ENCODE results near the gene ZDHHC23. TPM values are rescaled to one million over a fixed set of nuclear protein-coding genes. Genes with fewer than 3 reads are reported as not detected.
A peak's percentile ranks its signal among the peaks of the same experiment; 100 is the strongest.

Gene ZDHHC23
- total RNA-seq, 2 donors from 2014 or later: 1.1 to 2.0 TPM

GRCh38 chr3:113912552-113913236 is 35.1 kb upstream of the ZDHHC23 start:
- Histone ChIP-seq H3K9me3 (no peaks in the 10 kb centered on the region), H3K27ac (no peak overlapping the region), H3K27me3 (no peaks in the 10 kb centered on the region), H3K4me1 (no peaks in the 10 kb centered on the region), H3K36me3 (no peaks in the 10 kb centered on the region), H3K4me3 (no peak overlapping the region)
- no peak for DNase-seq (ENCODE audit: low spot score)
- TF ChIP-seq CTCF (IDR thresholded peaks at IDR 0.05): peak in 1 of 2 donors; percentile 60

GRCh38 chr3:113914646-113915045 is 33.2 kb upstream of the ZDHHC23 start:
- Histone ChIP-seq H3K4me1 (no peaks in the 10 kb centered on the region), H3K27ac (no peak overlapping the region), H3K9me3 (no peaks in the 10 kb centered on the region), H3K36me3 (no peaks in the 10 kb centered on the region), H3K27me3 (no peaks in the 10 kb centered on the region), H3K4me3 (no peak overlapping the region)
- no peak for TF ChIP-seq CTCF (IDR thresholded peaks at IDR 0.05)
- no peak for DNase-seq (ENCODE audit: low spot score)

GRCh38 chr3:113927556-113927955 is 20.3 kb upstream of the ZDHHC23 start:
- no peaks in the 10 kb centered on the region for H3K4me1 ChIP-seq
- TF ChIP-seq CTCF (IDR thresholded peaks at IDR 0.05): no peak
- peaks cover 0 to 26% of the 10 kb centered on the region in 2 donors for H3K9me3 ChIP-seq
- H3K27me3 ChIP-seq: no peaks in the 10 kb centered on the region
- no peak overlapping the region for H3K4me3 ChIP-seq
- no peaks in the 10 kb centered on the region for H3K36me3 ChIP-seq
- no peak overlapping the region for H3K27ac ChIP-seq
- no peak for DNase-seq (ENCODE audit: low spot score)

GRCh38 chr3:113946831-113947230 is 982 bp upstream of the ZDHHC23 start:
- Histone ChIP-seq H3K27ac (peak overlapping the region in 1 of 2 donors; percentile 43), H3K9me3 (no peaks in the 10 kb centered on the region), H3K4me1 (peaks cover 0 to 10% of the 10 kb centered on the region in 2 donors), H3K36me3 (no peaks in the 10 kb centered on the region), H3K4me3 (peak overlapping the region; percentile 69 to 71), H3K27me3 (no peaks in the 10 kb centered on the region)
- no peak for TF ChIP-seq CTCF (IDR thresholded peaks at IDR 0.05)
- DNase-seq (ENCODE audit: low spot score): no peak

- Histone ChIP-seq H3K9me3 (no peaks in the 10 kb centered on the region), H3K4me3 (peak overlapping the region; percentile 69 to 71), H3K36me3 (no peaks in the 10 kb centered on the region), H3K27ac (peak overlapping the region in 1 of 2 donors; percentile 1), H3K27me3 (no peaks in the 10 kb centered on the region), H3K4me1 (peaks cover 0 to 10% of the 10 kb centered on the region in 2 donors)
- TF ChIP-seq CTCF (IDR thresholded peaks at IDR 0.05): no peak
- no peak for DNase-seq (ENCODE audit: low spot score)
Measured at GRCh38 chr3:113948015-113948917, 453 bp downstream of the ZDHHC23 start.
